Mucosa of descending colon (tissue), 3 donors: ENCODE results near the gene COLGALT1. TPM values are rescaled to one million over a fixed set of nuclear protein-coding genes. Genes with fewer than 3 reads are reported as not detected.
A peak's percentile ranks its signal among the peaks of the same experiment; 100 is the strongest.

Experiments
- ATAC-seq: fragments of 200-7000 bp; cut with Tn5 transposase; one replicate; pipeline ENCODE4 v1.9.1; 2020; ENCODE audit warnings: mild to moderate bottlenecking, moderate library complexity
- DNase-seq, 3 donors: peaks; one replicate each; pipeline ENCODE4 v3.0.0-alpha.2; 2020
- H3K36me3 ChIP-seq: fragments of 200-600 bp; one replicate; pipeline ENCODE4 v1.8.0; 2021; ENCODE audit warnings: low read depth, mild to moderate bottlenecking
- H3K4me1 ChIP-seq: fragments of 200-600 bp; one replicate; pipeline ENCODE4 v1.8.0; 2021; ENCODE audit warnings: low read depth, mild to moderate bottlenecking
- H3K4me3 ChIP-seq: fragments of 200-600 bp; one replicate; pipeline ENCODE4 v1.8.0; 2021; ENCODE audit warnings: mild to moderate bottlenecking
- H3K9me3 ChIP-seq: fragments of 200-600 bp; one replicate; pipeline ENCODE4 v1.8.0; 2021; ENCODE audit warnings: mild to moderate bottlenecking
- intact Hi-C, 2 donors: fragments of 100-400 bp; cut with DNase I in 1 of 2; cut with micrococcal nuclease in 1 of 2; formaldehyde crosslinking; loops; one replicate each; pipeline versions ENCODE4 v1.11.0 to v1.11.1; 2022; cut with DNase I, micrococcal nuclease
- total RNA-seq, 3 donors: library from RNA; stranded (reverse); fragmentation: NEBNext Ultra II Directional in 2 of 3; extraction: Animal tissue kit (Norgen Biotek cat#: 25700) in 2 of 3; gene quantifications; one replicate each; pipeline versions ENCODE4 v1.2.1 to v1.2.4, GENCODE V29; 2021 to 2023
- TF ChIP-seq, protein P1 (sequence below): fragments of 200-600 bp; IDR thresholded peaks from one replicate; pipeline ENCODE4 v1.8.0; 2022; ENCODE audit warnings: antibody characterized with exemption, mild to moderate bottlenecking
- donor health status: DM: no; HTN: no; CAD: no; lungs with moderate emphysema.
- donor health status: DM: no; HTN: no; CAD: no.
- donor health status: DM: no; HTN: yes; CAD: no.

Gene COLGALT1
- total RNA-seq, 3 donors from 2014 or later: 50.1 to 71.0 (median 50.8) TPM

DNA sequence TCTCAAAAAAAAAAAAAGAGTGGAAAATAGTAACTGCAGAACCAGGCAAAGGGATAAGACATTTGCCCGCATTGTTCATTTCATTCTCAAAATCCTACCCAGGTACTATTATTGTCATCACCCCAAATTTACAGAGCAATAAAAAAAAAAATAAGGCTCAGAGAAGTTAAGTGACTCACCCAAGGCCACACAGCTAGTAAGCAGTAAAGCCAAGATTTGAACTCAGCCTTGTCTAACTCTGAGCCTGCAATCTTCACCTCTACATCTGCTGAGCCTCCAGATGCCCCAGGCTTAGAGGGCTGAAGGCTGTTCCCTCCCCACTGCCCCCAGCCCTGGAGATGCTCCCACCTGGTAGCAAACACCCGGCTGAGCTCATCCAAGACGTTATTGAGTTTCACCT is 71.7 kb downstream of the COLGALT1 start:
- H3K4me1 ChIP-seq: no peaks in the 10 kb centered on the region
- TF ChIP-seq, protein P1, sequence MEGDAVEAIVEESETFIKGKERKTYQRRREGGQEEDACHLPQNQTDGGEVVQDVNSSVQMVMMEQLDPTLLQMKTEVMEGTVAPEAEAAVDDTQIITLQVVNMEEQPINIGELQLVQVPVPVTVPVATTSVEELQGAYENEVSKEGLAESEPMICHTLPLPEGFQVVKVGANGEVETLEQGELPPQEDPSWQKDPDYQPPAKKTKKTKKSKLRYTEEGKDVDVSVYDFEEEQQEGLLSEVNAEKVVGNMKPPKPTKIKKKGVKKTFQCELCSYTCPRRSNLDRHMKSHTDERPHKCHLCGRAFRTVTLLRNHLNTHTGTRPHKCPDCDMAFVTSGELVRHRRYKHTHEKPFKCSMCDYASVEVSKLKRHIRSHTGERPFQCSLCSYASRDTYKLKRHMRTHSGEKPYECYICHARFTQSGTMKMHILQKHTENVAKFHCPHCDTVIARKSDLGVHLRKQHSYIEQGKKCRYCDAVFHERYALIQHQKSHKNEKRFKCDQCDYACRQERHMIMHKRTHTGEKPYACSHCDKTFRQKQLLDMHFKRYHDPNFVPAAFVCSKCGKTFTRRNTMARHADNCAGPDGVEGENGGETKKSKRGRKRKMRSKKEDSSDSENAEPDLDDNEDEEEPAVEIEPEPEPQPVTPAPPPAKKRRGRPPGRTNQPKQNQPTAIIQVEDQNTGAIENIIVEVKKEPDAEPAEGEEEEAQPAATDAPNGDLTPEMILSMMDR: no peak
- no peak overlapping the region for H3K4me3 ChIP-seq
- ATAC-seq (no peak), DNase-seq (peak in 1 of 3 donors; percentile 12)
- intact Hi-C loops: no loop called here
- H3K9me3 ChIP-seq: no peaks in the 10 kb centered on the region
- H3K36me3 ChIP-seq: no peaks in the 10 kb centered on the region

- Histone ChIP-seq H3K4me1 (no peaks in the 10 kb centered on the region), H3K36me3 (no peaks in the 10 kb centered on the region), H3K9me3 (no peaks in the 10 kb centered on the region), H3K4me3 (no peak overlapping the region)
- intact Hi-C loops: no loop called here
- TF ChIP-seq, protein P1: no peak
- ATAC-seq: no peak
- DNase-seq: peak in 1 of 3 donors; percentile 27
Observed at GRCh38 chr19:17627921-17628320, 72.5 kb downstream of the COLGALT1 start.

GRCh38 chr19:17629760-17630159 is 74.3 kb downstream of the COLGALT1 start:
- no peaks in the 10 kb centered on the region for H3K4me1 ChIP-seq
- intact Hi-C loops: no loop called here
- TF ChIP-seq, protein P1: no peak
- H3K4me3 ChIP-seq: no peak overlapping the region
- no peaks in the 10 kb centered on the region for H3K9me3 ChIP-seq
- DNase-seq (peak in 1 of 3 donors; percentile 1), ATAC-seq (no peak)
- no peaks in the 10 kb centered on the region for H3K36me3 ChIP-seq

GRCh38 chr19:17632577-17632976 is 77.1 kb downstream of the COLGALT1 start:
- Histone ChIP-seq H3K36me3 (no peaks in the 10 kb centered on the region), H3K9me3 (no peaks in the 10 kb centered on the region), H3K4me3 (no peak overlapping the region), H3K4me1 (no peaks in the 10 kb centered on the region)
- ATAC-seq: no peak
- TF ChIP-seq, protein P1: no peak
- peak in 1 of 3 donors; percentile 16 for DNase-seq
- intact Hi-C loops: no loop called here

Other genes with a start within 250 kb of the COLGALT1 start
- gene MRPL34, start 249.8 kb upstream of the COLGALT1 start, total RNA-seq: 100 to 1,000 TPM; 124 to 148 (median 145) TPM
- 10 to 100 TPM; 38.3 to 51.4 (median 48.3) TPM for gene DDA1, start 246.1 kb upstream of the COLGALT1 start, total RNA-seq
- 1 to 10 TPM; 7.1 to 9.4 (median 8.6) TPM for gene ANO8, start 220.8 kb upstream of the COLGALT1 start, total RNA-seq
- gene GTPBP3, start 218.1 kb upstream of the COLGALT1 start, total RNA-seq: 10 to 100 TPM; 16.1 to 24.3 (median 16.8) TPM
- 10 to 100 TPM; 22.2 to 42.2 (median 32.8) TPM for gene PLVAP, start 178.3 kb upstream of the COLGALT1 start, total RNA-seq
- gene CCDC194, start 161.5 kb upstream of the COLGALT1 start, total RNA-seq: under 1 TPM in 2 of 3 donors, not detected in 1; 0.53 to 0.54 TPM
- 10 to 100 TPM in 2 of 3 donors, 1 to 10 TPM in 1; 9.7 to 72.6 (median 28.2) TPM for gene BST2, start 150.0 kb upstream of the COLGALT1 start, total RNA-seq
- gene MVB12A, start 135.6 kb upstream of the COLGALT1 start, total RNA-seq: 10 to 100 TPM; 42.7 to 53.3 (median 52.1) TPM
- under 1 TPM in 2 of 3 donors, not detected in 1; 0.34 to 0.51 TPM for gene TMEM221, start 107.0 kb upstream of the COLGALT1 start, total RNA-seq
- not detected for gene NXNL1, start 94.7 kb upstream of the COLGALT1 start, total RNA-seq
- gene SLC27A1, start 85.1 kb upstream of the COLGALT1 start, total RNA-seq: 10 to 100 TPM in 1 of 3 donors, 1 to 10 TPM in 2; 5.7 to 17.2 (median 6.2) TPM
- 100 to 1,000 TPM in 1 of 3 donors, 10 to 100 TPM in 2; 62.3 to 103 (median 77.7) TPM for gene PGLS, start 44.0 kb upstream of the COLGALT1 start, total RNA-seq
- under 1 TPM; 0.53 to 0.85 (median 0.72) TPM for gene UNC13A, start 132.7 kb downstream of the COLGALT1 start, total RNA-seq
- gene MAP1S, start 163.8 kb downstream of the COLGALT1 start, total RNA-seq: 10 to 100 TPM; 42.2 to 57.2 (median 44.7) TPM
- 1 to 10 TPM; 3.4 to 4.4 (median 4.2) TPM for gene FCHO1, start 195.8 kb downstream of the COLGALT1 start, total RNA-seq
- 100 to 1,000 TPM in 2 of 3 donors, 10 to 100 TPM in 1; 77.6 to 205 (median 189) TPM for gene B3GNT3, start 239.5 kb downstream of the COLGALT1 start, total RNA-seq